Measurements from ENCODE around the gene ADGRV1. TPM values are rescaled to one million over a fixed set of nuclear protein-coding genes. Genes with fewer than 3 reads are reported as not detected.
"Not testable (repeated sequence)": the region's sequence is repeated elsewhere in the genome, so short reads cannot be mapped to it uniquely, and the experiment has no call there.

ADGRV1 gene
- total RNA-seq, 1 donor, result 0.94 TPM

DNA sequence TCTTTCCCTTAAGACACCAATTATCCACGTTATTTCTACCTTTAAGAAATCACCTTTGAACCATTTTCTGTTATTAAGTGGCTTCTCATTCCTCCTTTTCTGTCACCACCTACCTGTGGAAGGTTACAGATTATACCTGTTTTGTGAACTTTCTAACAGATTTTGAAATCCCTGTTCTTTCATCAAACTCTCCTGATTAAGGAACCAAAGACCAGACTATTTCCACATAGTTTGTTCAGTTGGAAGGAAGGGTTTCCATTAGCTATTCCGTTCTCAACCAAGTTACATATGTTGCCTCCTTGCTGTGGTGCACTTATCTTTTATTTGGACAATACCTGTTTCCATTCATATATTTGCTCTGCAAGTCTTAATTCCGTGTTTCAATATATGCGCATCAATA lies 343.6 kb downstream of the ADGRV1 start:
- no peaks in the 10 kb centered on the region for H3K4me1 ChIP-seq (ENCODE audit: insufficient read depth, low read length)
- H3K27me3 ChIP-seq (ENCODE audit: insufficient read depth, low read length), result no peaks in the 10 kb centered on the region
- no peak overlapping the region for H3K4me3 ChIP-seq (ENCODE audit: low read length)
- H3K9me3 ChIP-seq (ENCODE audit: low read depth, low read length), result no peaks in the 10 kb centered on the region

DNA sequence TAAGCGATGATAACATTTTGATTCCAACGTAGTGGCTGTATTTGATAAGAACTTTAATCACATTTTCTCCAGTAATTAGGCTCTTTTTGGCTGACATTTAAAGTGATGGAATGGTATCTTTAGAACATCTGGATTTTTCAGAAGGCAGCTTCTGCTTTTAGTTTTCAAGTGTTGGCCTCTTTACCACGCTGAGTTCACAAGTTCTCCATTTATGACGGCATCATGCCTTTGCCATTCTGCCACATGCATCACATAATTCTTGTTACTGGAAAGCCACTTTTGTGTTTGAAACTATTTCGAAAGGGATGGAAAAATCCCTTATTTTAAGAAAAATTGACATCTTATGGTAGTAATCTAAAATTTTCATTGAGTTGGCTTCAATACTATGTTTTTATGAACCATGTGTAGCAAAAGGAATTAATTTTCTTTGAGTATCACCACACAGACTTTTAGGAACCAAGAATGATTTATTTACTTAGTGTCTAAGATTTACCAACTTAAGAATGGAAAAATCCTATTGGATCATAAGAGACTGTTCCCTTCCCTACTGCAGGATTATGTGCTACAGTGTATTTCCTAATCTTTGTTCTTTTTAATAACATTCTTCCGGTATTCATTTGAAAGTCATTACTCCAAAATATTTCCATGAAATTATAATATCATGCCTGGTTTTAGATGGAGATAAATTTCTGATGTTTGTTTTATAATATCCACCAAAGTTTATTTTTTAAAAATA lies 344.2 kb downstream of the ADGRV1 start:
- Histone ChIP-seq H3K4me3 (ENCODE audit: low read length) (no peak overlapping the region), H3K9me3 (ENCODE audit: low read depth, low read length) (no peaks in the 10 kb centered on the region), H3K4me1 (ENCODE audit: insufficient read depth, low read length) (no peaks in the 10 kb centered on the region), H3K27me3 (ENCODE audit: insufficient read depth, low read length) (no peaks in the 10 kb centered on the region)

DNA sequence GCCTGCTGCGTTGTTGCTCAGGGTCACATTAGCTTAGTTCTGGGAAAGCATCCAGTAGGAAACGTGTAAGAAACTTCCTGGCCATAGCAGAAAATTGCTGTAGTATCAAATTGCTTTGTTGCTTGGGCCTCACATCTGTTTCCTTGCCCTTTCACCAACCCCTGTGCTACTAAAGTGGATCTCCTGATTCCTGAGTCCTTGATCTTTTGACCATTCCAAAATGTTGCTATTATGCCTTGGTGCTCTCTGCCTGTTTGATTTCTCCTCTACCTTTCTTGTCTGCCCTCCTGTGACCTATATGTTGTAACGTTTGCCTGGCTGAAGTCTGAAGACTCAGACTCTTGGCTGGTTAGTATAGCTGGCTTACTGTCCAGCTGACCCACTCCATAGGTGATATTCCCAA lies 350.5 kb downstream of the ADGRV1 start:
- no peaks in the 10 kb centered on the region for H3K9me3 ChIP-seq (ENCODE audit: low read depth, low read length)
- no peaks in the 10 kb centered on the region for H3K27me3 ChIP-seq (ENCODE audit: insufficient read depth, low read length)
- H3K4me1 ChIP-seq (ENCODE audit: insufficient read depth, low read length), result no peaks in the 10 kb centered on the region
- H3K4me3 ChIP-seq (ENCODE audit: low read length), result no peak overlapping the region

DNA sequence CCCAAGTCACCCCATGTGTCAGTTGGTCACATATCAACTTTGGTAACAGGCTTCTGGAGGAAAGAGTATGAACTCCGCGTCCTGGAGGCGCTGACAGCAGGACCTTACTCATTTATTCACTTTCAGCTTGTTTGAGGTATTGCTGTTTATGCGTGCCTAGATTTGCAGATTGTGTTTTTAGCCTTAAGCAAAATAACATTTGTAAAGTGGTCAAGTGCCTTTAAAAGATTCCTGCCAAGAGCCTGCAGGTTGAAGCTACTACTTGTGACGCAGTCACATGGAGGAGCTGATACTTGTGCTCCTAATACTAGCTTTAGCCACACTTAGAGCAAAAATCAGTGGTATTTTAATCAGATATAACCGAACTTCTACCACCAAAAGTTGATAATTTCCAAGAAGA lies 351.3 kb downstream of the ADGRV1 start:
- Histone ChIP-seq H3K4me1 (ENCODE audit: insufficient read depth, low read length) (no peaks in the 10 kb centered on the region), H3K9me3 (ENCODE audit: low read depth, low read length) (no peaks in the 10 kb centered on the region), H3K4me3 (ENCODE audit: low read length) (no peak overlapping the region), H3K27me3 (ENCODE audit: insufficient read depth, low read length) (no peaks in the 10 kb centered on the region)

DNA sequence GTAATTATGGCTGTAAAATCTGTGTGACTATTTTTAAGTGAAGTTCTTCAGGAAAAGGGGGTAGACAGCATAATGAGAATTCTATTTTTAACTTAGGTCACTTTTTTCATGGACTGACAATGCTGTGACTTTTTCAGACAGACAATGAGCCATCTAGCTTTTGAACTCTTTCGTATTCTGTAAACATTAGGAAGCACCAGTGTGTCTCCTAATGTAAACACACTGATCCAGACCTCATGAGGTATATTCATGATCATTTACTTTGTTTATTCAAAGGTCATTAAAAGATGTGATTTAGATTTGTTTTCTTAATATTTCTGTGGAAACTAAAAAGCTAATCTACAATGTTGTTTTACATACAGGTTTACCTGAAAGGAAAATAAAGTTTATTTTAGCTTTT lies 352.6 kb downstream of the ADGRV1 start:
- Histone ChIP-seq H3K27me3 (ENCODE audit: insufficient read depth, low read length) (no peaks in the 10 kb centered on the region), H3K9me3 (ENCODE audit: low read depth, low read length) (no peaks in the 10 kb centered on the region), H3K4me3 (ENCODE audit: low read length) (no peak overlapping the region), H3K4me1 (ENCODE audit: insufficient read depth, low read length) (no peaks in the 10 kb centered on the region)

DNA sequence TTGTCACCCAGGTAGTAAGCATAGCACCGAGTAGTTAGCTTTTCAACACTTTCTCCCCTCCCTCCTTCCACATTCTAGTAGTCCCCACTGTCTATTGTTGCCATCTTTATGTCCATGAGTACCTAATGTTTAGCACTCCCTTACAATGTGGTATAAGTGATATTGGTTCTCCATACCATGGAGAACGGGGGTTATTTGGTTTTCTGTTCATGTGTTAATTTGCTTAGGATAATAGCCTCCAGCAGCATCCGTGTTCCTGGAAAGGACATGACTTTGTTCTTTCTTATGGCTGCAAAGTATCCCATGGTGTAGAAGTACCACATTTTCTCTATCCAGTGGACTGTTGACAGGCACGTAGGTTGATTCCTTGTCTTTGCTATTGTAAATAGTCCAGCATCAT lies 353.9 kb downstream of the ADGRV1 start:
- no peaks in the 10 kb centered on the region for H3K4me1 ChIP-seq (ENCODE audit: insufficient read depth, low read length)
- H3K27me3 ChIP-seq (ENCODE audit: insufficient read depth, low read length), result no peaks in the 10 kb centered on the region
- no peak overlapping the region for H3K4me3 ChIP-seq (ENCODE audit: low read length)
- H3K9me3 ChIP-seq (ENCODE audit: low read depth, low read length), result no peaks in the 10 kb centered on the region

DNA sequence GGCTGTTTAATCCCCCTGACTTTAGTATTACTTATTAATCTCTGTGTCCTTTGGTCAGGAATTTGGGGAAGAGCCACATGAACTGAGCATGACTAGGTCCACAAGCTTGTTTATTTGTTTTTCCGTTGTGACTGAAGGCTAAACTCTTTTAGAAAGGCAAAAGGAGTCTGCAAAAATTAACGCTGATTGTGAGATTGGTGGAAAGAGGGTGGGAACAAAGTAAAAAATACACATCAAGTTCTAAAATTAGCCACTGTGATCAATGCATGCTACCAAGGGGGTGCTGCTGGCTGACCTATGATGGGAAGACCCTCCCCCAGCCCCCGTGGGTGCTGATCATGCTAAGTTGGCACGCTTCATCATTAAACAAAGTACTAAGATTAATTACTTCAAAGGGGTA lies 356.8 kb downstream of the ADGRV1 start:
- Histone ChIP-seq H3K27me3 (ENCODE audit: insufficient read depth, low read length) (no peaks in the 10 kb centered on the region), H3K9me3 (ENCODE audit: low read depth, low read length) (no peaks in the 10 kb centered on the region), H3K4me1 (ENCODE audit: insufficient read depth, low read length) (no peaks in the 10 kb centered on the region), H3K4me3 (ENCODE audit: low read length) (no peak overlapping the region)

DNA sequence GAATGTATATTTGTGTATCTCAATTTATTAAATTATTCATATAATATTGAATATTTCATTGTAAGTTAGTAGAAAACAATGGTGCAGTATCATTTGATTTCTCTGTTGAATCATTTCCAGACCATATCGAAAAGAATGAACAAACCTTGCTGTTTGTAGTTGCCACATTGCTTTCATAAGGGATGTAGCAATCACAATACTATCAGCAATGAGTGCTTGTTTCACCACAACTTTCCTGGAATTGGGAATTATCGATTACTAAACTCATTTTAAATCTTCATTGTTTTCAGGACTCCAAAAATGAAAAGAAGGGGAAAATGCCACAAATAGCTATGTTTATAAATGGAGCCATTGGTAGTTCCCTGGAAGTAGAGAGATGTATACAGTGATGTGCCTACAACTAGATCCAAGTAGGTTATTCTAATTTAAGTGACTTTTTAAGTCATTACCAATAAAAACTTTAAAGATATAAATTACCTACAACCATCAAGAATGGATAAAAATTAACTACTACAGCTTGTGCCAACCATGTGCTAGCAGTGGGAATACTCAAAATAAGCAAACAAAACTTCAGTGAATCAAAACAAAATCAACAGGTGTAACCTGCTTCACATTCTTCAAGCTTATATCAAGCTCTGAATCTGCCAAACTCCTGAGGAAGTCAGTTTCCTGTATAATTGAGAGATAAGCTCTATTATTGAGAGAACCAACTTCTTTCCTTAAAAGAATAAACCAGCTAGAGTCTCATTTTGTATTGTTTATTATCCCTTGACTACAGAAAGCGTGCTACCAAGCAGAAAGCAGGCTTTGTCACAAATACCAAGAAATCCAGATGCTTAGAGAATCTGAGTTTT lies 358.6 kb downstream of the ADGRV1 start:
- Histone ChIP-seq H3K27me3 (ENCODE audit: insufficient read depth, low read length) (no peaks in the 10 kb centered on the region), H3K4me1 (ENCODE audit: insufficient read depth, low read length) (no peaks in the 10 kb centered on the region), H3K4me3 (ENCODE audit: low read length) (no peak overlapping the region), H3K9me3 (ENCODE audit: low read depth, low read length) (no peaks in the 10 kb centered on the region)

DNA sequence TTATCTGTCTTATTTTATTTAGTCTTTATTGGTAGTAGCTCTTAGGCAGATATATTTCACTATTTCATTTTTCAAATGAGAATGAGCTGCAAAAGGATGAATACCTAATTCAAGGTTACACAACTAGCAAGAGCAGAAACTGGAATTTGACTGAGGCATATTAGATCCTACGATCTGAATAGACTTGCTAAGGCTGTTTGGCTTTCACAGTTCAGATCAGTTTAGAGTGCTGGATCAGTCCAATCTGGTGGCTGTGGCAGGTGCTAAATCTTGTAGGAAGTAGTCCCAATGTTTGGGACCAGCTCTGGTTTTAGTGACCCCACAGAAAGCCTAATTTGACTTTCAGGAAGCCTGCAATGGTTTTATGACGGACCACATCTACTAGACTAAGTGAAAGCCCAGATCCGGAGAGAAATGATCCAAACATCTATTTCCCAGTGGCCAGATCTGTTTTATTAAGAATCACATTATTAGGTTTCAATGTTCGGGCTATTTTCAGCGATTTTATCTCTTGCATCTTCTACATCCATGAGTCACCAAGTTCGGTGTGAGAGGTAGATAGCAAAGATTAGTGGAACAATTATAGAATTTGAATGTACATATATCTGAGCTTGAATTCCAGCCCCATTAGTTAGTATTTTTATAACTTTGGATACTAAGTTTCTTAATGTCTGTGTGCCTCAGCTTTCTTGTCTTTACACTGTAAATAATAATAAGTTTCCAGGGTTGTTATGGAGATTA lies 359.5 kb downstream of the ADGRV1 start:
- Histone ChIP-seq H3K9me3 (ENCODE audit: low read depth, low read length) (no peaks in the 10 kb centered on the region), H3K4me1 (ENCODE audit: insufficient read depth, low read length) (no peaks in the 10 kb centered on the region), H3K4me3 (ENCODE audit: low read length) (no peak overlapping the region), H3K27me3 (ENCODE audit: insufficient read depth, low read length) (no peaks in the 10 kb centered on the region)

DNA sequence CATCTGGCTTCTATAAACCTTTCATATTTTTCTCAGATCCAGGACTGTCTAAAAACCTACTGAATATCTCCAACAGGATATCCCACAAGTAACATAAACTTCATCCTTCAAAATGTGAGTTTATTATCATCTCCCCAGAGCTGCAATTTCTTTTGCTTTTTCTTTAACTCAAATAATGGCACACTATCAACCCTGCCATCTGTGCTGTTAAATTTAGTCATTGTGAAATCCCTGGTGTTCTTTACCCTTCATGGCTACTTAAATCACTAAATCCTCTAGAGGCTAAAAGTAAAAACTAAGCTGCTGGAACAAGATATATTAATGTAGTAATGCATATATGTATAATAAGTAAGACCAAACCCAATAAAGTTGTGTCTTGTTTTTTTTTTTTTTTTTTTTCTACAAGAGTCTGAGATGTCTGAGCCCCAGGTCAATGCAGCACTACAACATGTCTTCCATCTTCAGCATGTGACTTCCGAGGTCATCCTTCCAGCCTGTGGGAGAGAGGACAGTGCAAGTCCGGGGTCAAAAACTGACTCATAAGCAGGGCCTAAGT lies 362.9 kb downstream of the ADGRV1 start:
- Histone ChIP-seq H3K27me3 (ENCODE audit: insufficient read depth, low read length) (no peaks in the 10 kb centered on the region), H3K9me3 (ENCODE audit: low read depth, low read length) (no peaks in the 10 kb centered on the region), H3K4me3 (ENCODE audit: low read length) (no peak overlapping the region), H3K4me1 (ENCODE audit: insufficient read depth, low read length) (no peaks in the 10 kb centered on the region)

DNA sequence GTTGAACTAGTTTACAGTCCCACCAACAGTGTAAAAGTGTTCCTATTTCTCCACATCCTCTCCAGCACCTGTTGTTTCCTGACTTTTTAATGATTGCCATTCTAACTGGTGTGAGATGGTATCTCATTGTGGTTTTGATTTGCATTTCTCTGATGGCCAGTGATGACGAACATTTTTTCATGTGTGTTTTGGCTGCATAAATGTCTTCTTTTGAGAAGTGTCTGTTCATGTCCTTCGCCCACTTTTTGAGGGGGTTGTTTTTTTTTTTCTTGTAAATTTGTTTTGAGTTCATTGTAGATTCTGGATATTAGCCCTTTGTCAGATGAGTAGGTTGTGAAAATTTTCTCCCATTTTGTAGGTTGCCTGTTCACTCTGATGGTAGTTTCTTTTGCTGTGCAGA lies 365.6 kb downstream of the ADGRV1 start:
- H3K27me3 ChIP-seq (ENCODE audit: insufficient read depth, low read length); H3K9me3 ChIP-seq (ENCODE audit: low read depth, low read length); H3K4me3 ChIP-seq (ENCODE audit: low read length); H3K4me1 ChIP-seq (ENCODE audit: insufficient read depth, low read length): not testable (repeated sequence)

DNA sequence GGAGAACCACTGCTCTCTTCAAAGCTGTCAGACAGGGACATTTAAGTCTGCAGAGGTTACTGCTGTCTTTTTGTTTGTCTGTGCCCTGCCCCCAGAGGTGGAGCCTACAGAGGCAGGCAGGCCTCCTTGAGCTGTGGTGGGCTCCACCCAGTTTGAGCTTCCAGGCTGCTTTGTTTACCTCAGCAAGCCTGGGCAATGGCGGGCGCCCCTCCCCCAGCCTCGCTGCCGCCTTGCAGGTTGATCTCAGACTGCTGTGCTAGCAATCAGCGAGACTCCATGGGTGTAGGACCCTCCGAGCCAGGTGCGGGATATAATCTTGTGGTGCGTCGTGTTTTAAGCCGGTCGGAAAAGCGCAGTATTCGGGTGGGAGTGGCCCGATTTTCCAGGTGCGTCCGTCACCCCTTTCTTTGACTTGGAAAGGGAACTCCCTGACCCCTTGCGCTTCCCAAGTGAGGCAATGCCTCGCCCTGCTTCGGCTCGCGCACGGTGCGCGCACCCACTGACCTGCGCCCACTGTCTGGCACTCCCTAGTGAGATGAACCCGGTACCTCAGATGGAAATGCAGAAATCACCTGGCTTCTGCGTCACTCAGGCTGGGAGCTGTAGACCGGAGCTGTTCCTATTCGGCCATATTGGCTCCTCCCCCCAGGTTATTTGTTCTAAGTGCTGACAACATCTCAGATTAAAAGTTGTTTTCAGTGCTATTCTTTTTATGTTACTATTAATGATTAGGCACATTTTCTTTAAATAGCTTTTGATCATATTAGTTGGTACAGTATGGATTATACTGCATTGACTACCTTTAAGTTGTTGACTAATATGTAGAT lies 370.6 kb downstream of the ADGRV1 start:
- not testable (repeated sequence) for H3K4me1 ChIP-seq (ENCODE audit: insufficient read depth, low read length); H3K9me3 ChIP-seq (ENCODE audit: low read depth, low read length); H3K27me3 ChIP-seq (ENCODE audit: insufficient read depth, low read length); H3K4me3 ChIP-seq (ENCODE audit: low read length)

DNA sequence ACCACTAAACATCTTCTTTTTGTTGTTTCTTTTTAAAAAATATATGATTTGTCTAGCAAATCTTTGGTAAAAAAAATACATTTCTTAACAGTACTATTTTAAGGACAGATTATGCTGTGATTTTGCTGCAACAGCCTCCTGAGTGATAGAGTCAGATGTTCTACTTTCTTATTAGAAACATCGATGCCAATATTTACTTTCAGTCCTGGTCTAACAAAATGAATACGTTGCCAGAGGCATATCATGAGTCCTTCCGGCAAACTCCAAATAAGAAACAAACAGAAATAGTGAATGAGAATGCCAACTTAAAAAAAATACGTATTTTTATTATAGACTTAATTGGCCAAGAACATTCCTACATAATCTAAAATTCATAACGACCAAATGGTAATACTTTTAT lies 371.5 kb downstream of the ADGRV1 start:
- no peak overlapping the region for H3K4me3 ChIP-seq (ENCODE audit: low read length)

DNA sequence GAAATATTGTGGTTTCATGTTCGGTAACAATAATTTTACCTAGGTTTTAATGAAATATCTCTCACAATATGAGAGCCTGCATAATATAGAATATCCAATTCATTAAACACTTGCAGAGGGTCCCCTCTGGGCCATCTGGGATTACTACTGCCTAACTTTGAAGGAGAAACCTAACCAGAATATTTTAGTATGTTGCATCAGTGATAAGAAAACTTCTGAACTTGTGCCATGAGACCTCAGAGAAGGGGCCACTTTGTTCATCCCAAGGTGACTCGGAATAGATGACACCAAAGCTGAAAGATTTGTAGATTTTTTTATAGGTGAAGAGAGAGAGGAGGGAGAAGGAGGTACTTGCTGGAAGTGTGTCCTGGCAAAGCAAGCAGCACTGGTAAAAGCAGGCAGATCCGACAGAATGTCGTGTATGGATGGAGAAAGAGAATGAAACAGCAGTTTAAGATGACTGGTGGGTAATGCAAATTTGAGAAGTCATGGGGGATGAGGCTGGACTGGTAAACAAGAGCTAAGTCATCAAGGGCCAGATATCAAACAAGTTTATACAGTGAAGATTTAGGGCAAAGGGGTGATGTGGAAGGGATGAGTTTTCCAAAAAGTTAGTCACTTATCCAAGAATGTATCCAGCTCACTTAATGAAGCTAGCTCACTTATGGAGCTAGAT lies 372.3 kb downstream of the ADGRV1 start:
- H3K4me1 ChIP-seq (ENCODE audit: insufficient read depth, low read length), result no peaks in the 10 kb centered on the region
- no peaks in the 10 kb centered on the region for H3K9me3 ChIP-seq (ENCODE audit: low read depth, low read length)
- peaks cover 5% of the 10 kb centered on the region for H3K27me3 ChIP-seq (ENCODE audit: insufficient read depth, low read length)
- H3K4me3 ChIP-seq (ENCODE audit: low read length), result no peak overlapping the region

More for the DNA sequence above, 371.5 kb downstream of the ADGRV1 start:
- no peaks in the 10 kb centered on the region for H3K4me1 ChIP-seq (ENCODE audit: insufficient read depth, low read length)
- no peaks in the 10 kb centered on the region for H3K9me3 ChIP-seq (ENCODE audit: low read depth, low read length)
- peaks cover 5% of the 10 kb centered on the region for H3K27me3 ChIP-seq (ENCODE audit: insufficient read depth, low read length)

Data from mononuclear cell (primary cell).